Activated CD4-positive, alpha-beta memory T cell treated with anti-CD3 and anti-CD28 coated beads, Interleukin-2, amount 10 ng/mL, durations not matched to agents 7 days and 5 days (primary cell): ENCODE data around the gene CMSS1. TPM values are rescaled to one million over a fixed set of nuclear protein-coding genes. Genes with fewer than 3 reads are reported as not detected.

Experiments used
- CTCF ChIA-PET: fragments of 350-600 bp; sonication (Branson Sonifier 250); formaldehyde crosslinking; loops from one replicate; lab custom pipeline; 2021; ENCODE audit warnings: antibody characterized with exemption, inconsistent platforms; lab: Charles Lee
- POLR2A ChIA-PET: fragments of 350-600 bp; sonication (Branson Sonifier 250); formaldehyde crosslinking; loops from one replicate; lab custom pipeline; 2021; ENCODE audit warnings: antibody characterized with exemption; lab: Charles Lee
- DNase-seq: peaks from one replicate; pipeline ENCODE4 v3.0.0-alpha.2; 2020
- H3K27ac Mint-ChIP-seq: one replicate; pipeline ENCODE4 v1.8.0; 2021; ENCODE audit warnings: mild to moderate bottlenecking, mixed read lengths
- H3K27me3 Mint-ChIP-seq: one replicate; pipeline ENCODE4 v1.8.0; 2021; ENCODE audit warnings: mixed read lengths
- H3K36me3 Mint-ChIP-seq: one replicate; pipeline ENCODE4 v1.8.0; 2021; ENCODE audit warnings: low read depth, mixed read lengths
- H3K4me1 Mint-ChIP-seq: one replicate; pipeline ENCODE4 v1.8.0; 2021; ENCODE audit warnings: mixed read lengths
- H3K4me3 Mint-ChIP-seq: one replicate; pipeline ENCODE4 v1.8.0; 2021; ENCODE audit warnings: mild to moderate bottlenecking, mixed read lengths
- H3K9me3 Mint-ChIP-seq: one replicate; pipeline ENCODE4 v1.8.0; 2021; ENCODE audit warnings: mixed read lengths
- total RNA-seq, 2 experiments: library from RNA; stranded (reverse); gene quantifications; one replicate each; pipeline ENCODE4 v1.2.3, GENCODE V29; 2021

The CMSS1 gene
- total RNA-seq, 2 experiments from 2014 or later = 28.0 to 31.0 TPM

- DNase-seq = no peak
- Mint-ChIP-seq H3K27me3 (no peaks in the 10 kb centered on the region), H3K4me1 (peaks cover 18% of the 10 kb centered on the region), H3K27ac (no peak overlapping the region), H3K9me3 (no peaks in the 10 kb centered on the region), H3K36me3 (no peaks in the 10 kb centered on the region), H3K4me3 (no peak overlapping the region)
- CTCF ChIA-PET = no interaction called here
- POLR2A ChIA-PET = no interaction called here
These were observed 154.9 kb downstream of the CMSS1 start for GRCh38 chr3:99972380-99973104.

DNA sequence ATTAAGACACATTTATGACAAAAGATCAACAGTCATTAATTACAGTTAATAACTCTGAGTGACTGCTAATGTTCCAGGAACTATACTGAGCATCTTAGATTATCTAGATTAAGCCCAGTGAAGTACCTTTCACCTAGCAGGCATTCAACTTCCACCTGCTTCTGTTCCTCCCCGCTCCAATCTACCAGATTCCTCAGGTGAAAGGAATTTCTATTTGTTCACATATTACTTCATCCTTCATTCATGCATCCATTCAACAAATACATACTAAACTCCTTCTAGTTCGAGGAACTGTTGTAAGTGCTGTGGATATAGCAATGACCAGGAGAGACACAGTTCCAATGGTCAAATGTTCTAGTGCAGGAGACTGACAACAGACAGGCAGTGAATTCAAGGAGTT lies 157.3 kb downstream of the CMSS1 start:
- no peak for DNase-seq
- Mint-ChIP-seq H3K9me3 (no peaks in the 10 kb centered on the region), H3K27ac (no peak overlapping the region), H3K4me3 (no peak overlapping the region), H3K36me3 (no peaks in the 10 kb centered on the region), H3K4me1 (peaks cover 8% of the 10 kb centered on the region), H3K27me3 (no peaks in the 10 kb centered on the region)
- ChIA-PET POLR2A (no interaction called here), CTCF (no interaction called here)

- no peak for DNase-seq
- CTCF ChIA-PET = no interaction called here
- Mint-ChIP-seq H3K9me3 (no peaks in the 10 kb centered on the region), H3K4me1 (no peaks in the 10 kb centered on the region), H3K27me3 (no peaks in the 10 kb centered on the region), H3K36me3 (no peaks in the 10 kb centered on the region), H3K4me3 (no peak overlapping the region), H3K27ac (no peak overlapping the region)
- POLR2A ChIA-PET = no interaction called here
These were observed 158.9 kb downstream of the CMSS1 start for GRCh38 chr3:99976584-99976983.

GRCh38 chr3:99978221-99978620 lies 160.6 kb downstream of the CMSS1 start:
- no peaks in the 10 kb centered on the region for H3K4me1 Mint-ChIP-seq
- H3K4me3 Mint-ChIP-seq = no peak overlapping the region
- H3K27me3 Mint-ChIP-seq = no peaks in the 10 kb centered on the region
- H3K36me3 Mint-ChIP-seq = no peaks in the 10 kb centered on the region
- DNase-seq = no peak
- no peak overlapping the region for H3K27ac Mint-ChIP-seq
- CTCF ChIA-PET = no interaction called here
- H3K9me3 Mint-ChIP-seq = no peaks in the 10 kb centered on the region
- POLR2A ChIA-PET = no interaction called here

DNA sequence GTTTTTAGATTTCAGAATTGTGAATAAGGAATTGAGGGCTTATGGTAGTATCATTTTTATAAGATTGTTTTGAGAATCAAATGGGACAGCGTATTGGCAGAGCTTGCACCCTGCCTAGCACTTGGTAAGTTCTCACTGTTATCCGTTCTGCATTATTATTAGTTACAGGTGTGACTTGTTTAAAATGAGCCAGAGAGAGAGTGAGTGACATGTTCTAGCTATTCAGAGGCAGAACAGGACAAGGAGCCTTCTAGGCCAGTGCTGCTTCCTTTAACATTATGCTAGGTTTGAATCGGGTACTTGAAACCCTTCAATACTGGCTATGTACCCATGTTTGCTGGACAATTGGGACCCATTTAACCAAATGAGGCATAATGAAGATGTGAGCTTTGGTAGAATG lies 162.9 kb downstream of the CMSS1 start:
- ChIA-PET CTCF (no interaction called here), POLR2A (no interaction called here)
- H3K27ac Mint-ChIP-seq = no peak overlapping the region
- no peaks in the 10 kb centered on the region for H3K36me3 Mint-ChIP-seq
- no peaks in the 10 kb centered on the region for H3K9me3 Mint-ChIP-seq
- no peaks in the 10 kb centered on the region for H3K4me1 Mint-ChIP-seq
- no peak overlapping the region for H3K4me3 Mint-ChIP-seq
- DNase-seq = no peak
- H3K27me3 Mint-ChIP-seq = no peaks in the 10 kb centered on the region

DNA sequence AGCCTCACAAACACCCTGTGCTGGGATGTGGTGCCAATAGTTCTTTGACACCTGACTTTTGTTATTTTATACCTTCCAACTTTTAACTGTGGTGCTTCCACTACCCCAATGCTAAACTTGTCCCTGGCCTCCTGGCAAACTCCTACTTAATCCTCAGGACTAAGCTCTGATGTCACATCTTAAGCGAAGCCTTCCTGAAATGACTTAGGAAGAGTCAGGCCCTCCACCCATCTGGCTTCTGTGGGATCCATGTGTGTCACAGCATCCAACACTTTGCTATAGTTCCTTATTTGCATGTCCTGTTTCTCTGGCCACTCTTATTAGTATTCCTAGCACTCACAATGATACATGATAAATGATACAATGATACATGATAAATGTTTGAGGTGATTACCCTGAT lies 163.5 kb downstream of the CMSS1 start:
- no peaks in the 10 kb centered on the region for H3K9me3 Mint-ChIP-seq
- DNase-seq = no peak
- POLR2A ChIA-PET = no interaction called here
- CTCF ChIA-PET = no interaction called here
- H3K36me3 Mint-ChIP-seq = no peaks in the 10 kb centered on the region
- H3K4me3 Mint-ChIP-seq = no peak overlapping the region
- H3K27ac Mint-ChIP-seq = no peak overlapping the region
- no peaks in the 10 kb centered on the region for H3K27me3 Mint-ChIP-seq
- no peaks in the 10 kb centered on the region for H3K4me1 Mint-ChIP-seq

- ChIA-PET POLR2A (no interaction called here), CTCF (no interaction called here)
- DNase-seq = no peak
- H3K4me3 Mint-ChIP-seq = no peak overlapping the region
- H3K9me3 Mint-ChIP-seq = no peaks in the 10 kb centered on the region
- H3K27me3 Mint-ChIP-seq = no peaks in the 10 kb centered on the region
- H3K4me1 Mint-ChIP-seq = no peaks in the 10 kb centered on the region
- H3K27ac Mint-ChIP-seq = no peak overlapping the region
- no peaks in the 10 kb centered on the region for H3K36me3 Mint-ChIP-seq
These were observed 165.0 kb downstream of the CMSS1 start for GRCh38 chr3:99982650-99983049.

DNA sequence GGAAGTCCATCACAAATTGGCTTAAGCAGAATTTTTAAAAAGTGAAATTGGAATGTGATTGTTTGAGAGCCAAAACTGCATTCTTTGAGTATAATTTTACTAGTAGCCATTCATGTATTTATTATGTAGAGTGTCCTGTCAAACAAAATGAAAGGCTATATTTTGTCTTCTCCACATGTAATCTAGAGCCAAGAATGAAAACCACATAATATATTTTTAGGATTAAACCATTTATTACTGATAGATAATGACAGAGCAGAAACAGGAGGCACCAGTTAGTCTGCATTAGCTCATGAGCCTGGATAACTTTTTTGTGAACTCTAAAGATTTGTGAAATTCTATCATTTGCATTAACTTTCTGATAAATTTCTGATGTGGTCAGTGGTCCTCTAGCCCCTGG lies 166.5 kb downstream of the CMSS1 start:
- ChIA-PET CTCF (no interaction called here), POLR2A (no interaction called here)
- DNase-seq = no peak
- Mint-ChIP-seq H3K36me3 (no peaks in the 10 kb centered on the region), H3K27me3 (no peaks in the 10 kb centered on the region), H3K27ac (no peak overlapping the region), H3K4me1 (no peaks in the 10 kb centered on the region), H3K9me3 (no peaks in the 10 kb centered on the region), H3K4me3 (no peak overlapping the region)

DNA sequence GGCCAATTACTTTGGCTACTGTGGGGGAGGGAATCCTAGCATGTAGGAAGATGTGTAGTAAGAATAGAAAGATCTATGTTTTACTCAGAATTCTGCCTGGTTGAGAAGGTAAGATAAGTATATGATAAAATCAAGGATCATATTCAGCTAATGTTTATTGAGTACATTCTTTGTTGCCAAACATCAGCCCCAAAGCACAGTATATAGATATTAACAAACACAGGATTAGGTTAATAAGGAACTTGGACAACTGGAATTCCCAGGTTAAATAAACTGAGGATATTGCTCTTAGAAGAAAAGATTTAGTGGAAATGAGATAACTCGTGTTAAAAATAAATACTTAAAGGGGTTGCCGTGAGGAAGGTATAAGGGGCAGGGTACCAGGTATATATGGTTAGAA lies 167.0 kb downstream of the CMSS1 start:
- POLR2A ChIA-PET = no interaction called here
- Mint-ChIP-seq H3K4me3 (no peak overlapping the region), H3K9me3 (no peaks in the 10 kb centered on the region), H3K36me3 (no peaks in the 10 kb centered on the region), H3K27me3 (no peaks in the 10 kb centered on the region), H3K4me1 (no peaks in the 10 kb centered on the region), H3K27ac (no peak overlapping the region)
- no peak for DNase-seq
- CTCF ChIA-PET = no interaction called here

DNA sequence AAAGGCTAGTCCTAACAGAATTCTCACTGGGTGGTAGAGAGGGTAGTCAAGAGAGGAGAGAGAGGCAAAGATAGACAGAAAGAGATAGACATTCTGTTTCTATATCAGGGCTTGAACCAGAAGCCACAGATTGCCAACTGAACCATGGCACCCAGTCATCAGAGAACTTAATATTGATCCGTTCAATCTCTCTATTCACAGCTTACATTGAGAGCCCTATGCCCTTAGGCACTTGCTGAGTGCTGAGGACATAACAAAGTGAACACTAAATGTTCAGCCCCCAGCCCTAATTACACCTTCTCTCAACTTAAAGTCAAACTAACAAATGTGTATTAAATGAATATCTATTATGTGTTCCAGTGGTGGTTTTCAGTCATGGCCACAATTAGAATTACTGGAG lies 172.5 kb downstream of the CMSS1 start:
- H3K27me3 Mint-ChIP-seq = no peaks in the 10 kb centered on the region
- no peak overlapping the region for H3K4me3 Mint-ChIP-seq
- no peak for DNase-seq
- no peaks in the 10 kb centered on the region for H3K4me1 Mint-ChIP-seq
- ChIA-PET POLR2A (no interaction called here), CTCF (no interaction called here)
- H3K9me3 Mint-ChIP-seq = peaks cover 12% of the 10 kb centered on the region
- H3K36me3 Mint-ChIP-seq = peaks cover 7% of the 10 kb centered on the region
- H3K27ac Mint-ChIP-seq = no peak overlapping the region

DNA sequence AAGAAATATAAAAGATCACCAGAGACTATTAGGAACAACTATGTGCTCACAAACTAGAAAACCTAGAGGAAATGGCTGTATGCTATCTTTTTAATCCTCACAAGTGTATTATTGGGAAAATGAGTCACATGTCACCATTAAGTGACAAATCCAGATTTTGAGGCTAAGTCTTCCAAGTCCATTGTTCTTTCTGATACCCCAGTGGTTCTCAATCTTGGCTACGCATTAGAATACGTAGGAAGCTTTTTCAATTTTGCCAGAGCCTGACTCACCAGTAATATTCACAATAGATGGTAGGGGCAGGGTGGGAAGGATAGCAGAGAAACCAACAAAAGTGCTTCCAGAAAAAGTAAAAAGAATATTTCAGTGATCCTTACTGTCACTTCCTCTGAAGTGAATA lies 179.6 kb downstream of the CMSS1 start:
- DNase-seq = no peak
- H3K27ac Mint-ChIP-seq = no peak overlapping the region
- ChIA-PET CTCF (no interaction called here), POLR2A (no interaction called here)
- H3K4me1 Mint-ChIP-seq = no peaks in the 10 kb centered on the region
- peaks cover 18% of the 10 kb centered on the region for H3K36me3 Mint-ChIP-seq
- no peak overlapping the region for H3K4me3 Mint-ChIP-seq
- H3K27me3 Mint-ChIP-seq = no peaks in the 10 kb centered on the region
- peaks cover 24% of the 10 kb centered on the region for H3K9me3 Mint-ChIP-seq

DNA sequence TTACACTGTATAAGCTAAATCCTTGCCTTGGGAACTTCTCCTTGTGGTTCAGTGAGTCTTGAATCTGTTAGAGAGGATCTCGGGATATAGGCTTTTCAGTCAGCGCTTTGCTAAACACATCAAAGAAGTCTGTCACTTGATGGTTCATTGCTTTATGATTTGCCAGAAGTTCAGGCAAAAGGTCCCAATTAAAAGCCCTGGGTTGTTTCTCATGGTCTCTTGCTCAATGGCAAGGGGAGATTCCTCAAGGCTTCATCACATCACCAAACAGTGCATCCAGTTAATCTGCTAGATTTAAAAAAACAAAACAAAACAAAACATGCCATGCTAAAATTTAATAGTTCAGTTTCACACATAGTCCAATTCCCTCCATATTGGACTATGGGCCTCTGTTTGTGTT lies 181.9 kb downstream of the CMSS1 start:
- Mint-ChIP-seq H3K27ac (no peak overlapping the region), H3K4me1 (peaks cover 2% of the 10 kb centered on the region)
- CTCF ChIA-PET = no interaction called here

DNA sequence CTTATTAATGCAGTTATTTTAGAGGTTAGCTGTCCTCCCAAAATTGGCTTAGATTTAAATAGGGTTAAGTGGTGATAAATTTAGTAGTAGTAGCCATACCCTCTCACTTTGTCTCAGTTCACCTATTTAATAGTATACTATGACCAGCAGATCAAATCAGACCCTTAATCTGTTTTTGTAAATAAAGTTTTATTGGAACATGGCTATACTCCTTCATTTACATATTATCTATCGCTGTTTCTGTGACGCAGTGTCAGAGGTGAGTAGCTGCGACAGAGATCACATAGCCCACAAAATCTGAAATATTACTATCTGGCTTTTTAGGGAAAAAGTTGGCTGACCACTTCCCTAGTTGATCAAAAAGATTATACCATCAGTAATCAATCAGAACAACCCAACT lies 183.4 kb downstream of the CMSS1 start:
- peaks cover 2% of the 10 kb centered on the region for H3K4me1 Mint-ChIP-seq
- H3K27ac Mint-ChIP-seq = no peak overlapping the region
- no peak overlapping the region for H3K4me3 Mint-ChIP-seq
- H3K9me3 Mint-ChIP-seq = peaks cover 9% of the 10 kb centered on the region
- peaks cover 6% of the 10 kb centered on the region for H3K36me3 Mint-ChIP-seq
- CTCF ChIA-PET = no interaction called here
- POLR2A ChIA-PET = no interaction called here
- DNase-seq = no peak
- H3K27me3 Mint-ChIP-seq = no peaks in the 10 kb centered on the region

More for the DNA sequence above, 181.9 kb downstream of the CMSS1 start:
- H3K36me3 Mint-ChIP-seq = peaks cover 14% of the 10 kb centered on the region
- DNase-seq = no peak
- H3K4me3 Mint-ChIP-seq = no peak overlapping the region
- POLR2A ChIA-PET = no interaction called here
- H3K27me3 Mint-ChIP-seq = no peaks in the 10 kb centered on the region
- peaks cover 12% of the 10 kb centered on the region for H3K9me3 Mint-ChIP-seq

DNA sequence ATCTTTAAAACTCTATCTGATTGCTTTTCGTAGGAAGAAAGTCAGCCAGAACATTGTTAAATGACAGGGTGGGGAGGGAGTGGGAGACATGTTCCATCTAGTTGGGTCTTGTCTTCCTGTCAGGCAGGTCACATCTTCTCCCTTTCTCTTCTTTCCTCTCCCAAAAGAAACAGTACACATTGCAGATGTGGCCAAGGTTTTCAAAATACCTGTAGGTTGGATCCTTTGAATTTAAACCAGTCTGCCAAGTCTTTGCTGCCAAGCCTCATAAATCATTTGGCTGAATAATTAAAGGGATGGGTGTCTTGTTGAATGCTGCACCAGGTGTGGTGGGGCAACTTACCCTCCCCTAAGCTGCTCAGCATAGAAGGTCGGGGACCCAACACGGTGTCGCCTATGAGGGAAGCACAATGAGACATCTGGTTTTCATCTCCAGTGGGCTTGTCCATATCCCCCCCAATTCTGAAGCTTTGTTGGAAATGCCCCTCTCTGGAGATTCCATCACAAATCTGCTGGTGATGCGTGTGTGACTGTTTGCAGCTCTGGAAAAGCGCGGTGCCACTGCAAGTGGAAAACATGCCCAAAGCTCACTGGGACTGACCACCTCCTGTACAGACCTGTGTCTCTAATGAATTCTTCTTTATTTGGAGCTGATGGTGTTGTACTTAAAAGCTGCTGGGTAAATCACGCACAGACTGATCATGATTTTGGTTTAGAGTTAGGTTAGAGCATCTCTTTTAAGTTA lies 184.0 kb downstream of the CMSS1 start:
- Mint-ChIP-seq H3K4me3 (no peak overlapping the region), H3K27ac (no peak overlapping the region), H3K27me3 (no peaks in the 10 kb centered on the region), H3K36me3 (peaks cover 4% of the 10 kb centered on the region), H3K4me1 (peaks cover 2% of the 10 kb centered on the region), H3K9me3 (peaks cover 5% of the 10 kb centered on the region)
- DNase-seq = no peak
- CTCF ChIA-PET = interaction anchor here (0.5 kb wide), 1 partner anchor 839 kb away, joined by 4 read pairs; no protein-coding TSS in a partner anchor
- POLR2A ChIA-PET = no interaction called here
